Embryonic facial prominence (tissue), 1 donor: ENCODE results near the gene HDX.
"Not testable (repeated sequence)": the region's sequence is repeated elsewhere in the genome, so short reads cannot be mapped to it uniquely, and the experiment has no call there.

Source experiments
- DNase-seq: peaks from one replicate; pipeline ENCODE4 v3.0.0-alpha.2; 2016; ENCODE audit errors: extremely low spot score

The HDX gene

DNA sequence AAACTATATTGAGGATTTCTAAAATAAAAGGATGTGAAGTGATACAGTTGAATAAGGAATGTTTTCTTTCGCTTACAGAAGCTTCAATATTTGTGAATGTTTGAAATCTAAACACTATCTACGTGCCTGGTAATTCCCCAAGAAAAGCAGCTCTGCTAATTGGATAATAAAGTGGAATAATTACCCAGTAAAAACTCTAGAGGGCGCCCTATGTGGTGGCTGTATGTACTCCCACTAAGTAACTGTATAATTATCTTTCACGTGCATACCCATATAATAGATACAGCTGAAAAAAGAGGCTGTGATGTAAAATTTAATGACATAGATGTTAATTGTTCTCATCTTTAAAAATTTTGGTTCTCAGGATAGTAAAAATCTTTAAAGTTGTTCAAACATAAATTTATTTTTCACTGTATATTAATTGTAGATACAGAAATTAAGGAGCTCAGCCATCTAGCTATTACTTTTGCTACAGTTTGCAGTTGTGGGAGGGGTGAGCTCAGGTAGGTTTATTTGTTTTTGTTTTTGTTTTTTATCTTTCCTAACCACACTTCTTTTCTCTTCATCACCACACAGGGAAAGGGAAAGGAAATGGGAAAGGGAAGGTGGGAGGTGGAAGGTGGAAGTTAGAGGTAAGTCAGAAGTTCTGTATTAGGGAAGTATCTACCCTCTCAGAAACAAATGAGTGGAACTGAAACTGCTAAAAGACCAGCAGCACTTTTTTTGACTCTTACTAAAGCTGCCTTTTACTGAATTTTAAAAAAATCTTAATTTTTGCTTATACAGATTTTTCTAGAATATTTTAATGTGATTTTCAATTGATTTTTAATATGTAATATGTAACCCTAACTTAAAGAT lies 162.5 kb downstream of the HDX start:
- no peak for DNase-seq

DNA sequence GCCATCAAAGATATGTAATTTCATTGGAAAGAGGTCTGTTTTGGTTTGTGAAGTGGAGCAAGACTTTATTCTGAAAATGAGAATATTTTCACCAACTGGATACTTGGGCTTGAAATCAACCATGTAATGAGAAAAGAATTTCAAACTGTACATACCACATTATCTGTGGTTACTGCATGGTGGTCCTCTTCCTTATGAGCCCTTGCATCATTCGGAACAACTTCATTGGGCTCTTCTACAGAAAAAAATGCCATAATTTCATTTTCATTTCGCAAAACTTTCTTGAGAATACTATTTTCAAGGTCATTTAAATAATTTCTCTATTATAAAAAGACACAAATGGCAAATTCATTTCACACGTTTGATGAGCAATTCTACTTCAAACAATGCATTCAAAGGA lies 165.6 kb downstream of the HDX start:
- no peak for DNase-seq

- DNase-seq: no peak
Observed at GRCh38 chrX:84335121-84335520, 167.1 kb downstream of the HDX start.

DNA sequence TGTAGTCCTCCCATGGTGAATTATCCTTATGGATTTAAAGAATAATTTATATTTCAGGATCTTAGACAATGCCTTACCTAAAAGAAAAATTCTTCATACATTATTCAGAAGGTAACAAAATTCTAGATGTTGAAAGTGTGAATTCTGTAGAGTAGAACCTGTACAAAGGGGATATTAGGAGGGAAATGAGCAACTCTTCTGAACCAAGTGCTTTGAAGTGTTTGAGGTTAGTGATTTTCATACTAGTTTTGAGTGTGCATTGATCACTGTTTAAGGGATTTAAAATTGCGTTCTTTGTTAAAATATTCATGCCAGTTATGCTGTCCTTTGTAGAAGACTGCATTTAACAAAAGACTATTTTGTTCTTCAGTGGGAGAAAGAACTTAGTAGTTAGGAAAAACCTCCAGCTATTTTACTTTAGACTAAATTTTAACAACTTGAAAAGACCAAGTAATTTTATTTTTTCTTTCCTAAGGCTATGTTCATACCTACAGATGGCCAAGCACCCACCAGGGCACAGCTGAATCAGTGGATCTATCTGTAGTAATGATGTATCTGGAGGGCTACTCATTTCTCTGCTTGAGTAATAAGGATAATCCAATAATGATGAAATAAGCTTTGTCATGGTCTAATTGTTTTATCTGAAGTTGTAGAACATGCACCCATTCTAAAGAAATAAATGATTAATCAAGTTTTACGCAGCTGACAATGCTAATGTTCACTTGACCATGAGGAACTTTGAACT lies 180.0 kb downstream of the HDX start:
- no peak for DNase-seq

- DNase-seq: no peak
Observed at GRCh38 chrX:84320614-84321013, 181.6 kb downstream of the HDX start.

DNA sequence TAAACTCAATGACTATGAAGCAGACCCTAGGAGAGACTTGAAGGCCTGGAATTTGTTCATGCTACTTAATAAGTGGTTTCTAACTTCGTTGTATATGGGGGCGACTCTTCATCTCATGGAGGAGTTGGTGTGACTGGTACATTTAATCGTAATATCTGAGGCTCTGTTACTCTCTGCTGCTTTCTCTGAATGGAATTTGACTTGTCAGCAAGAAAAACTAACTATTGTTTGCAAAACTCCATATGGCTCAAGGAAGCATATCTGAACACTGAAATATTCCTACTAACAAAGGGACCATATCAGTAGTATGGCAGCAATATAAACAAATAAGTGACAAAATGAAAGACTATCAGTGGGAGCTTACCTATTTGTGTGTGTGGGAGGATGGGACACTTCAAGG lies 182.2 kb downstream of the HDX start:
- DNase-seq: no peak

- DNase-seq: no peak
Observed at GRCh38 chrX:84318661-84319060, 183.6 kb downstream of the HDX start.

GRCh38 chrX:84315946-84316345 lies 186.3 kb downstream of the HDX start:
- not testable (repeated sequence) for DNase-seq
